A549 (cell line): ENCODE results near the gene EVI5L. TPM values are rescaled to one million over a fixed set of nuclear protein-coding genes. Genes with fewer than 3 reads are reported as not detected.

Experiments
- ATAC-seq, 2 experiments: fragments of 200-7000 bp in 1 of 2; fragments of >200 bp in 1 of 2; cut with Nextera tagmentation in 1 of 2; cut with Tn5 transposase in 1 of 2; 3 replicates each; pipeline versions ENCODE4 v1.8.0 to v1.9.1; 2018 to 2020; ENCODE audit warnings: mild to moderate bottlenecking in 1 of 2, moderate library complexity in 1 of 2
- CTCF ChIA-PET: fragments of 300-600 bp; sonication (Branson Sonifier 250); formaldehyde crosslinking; extraction: SDS; loops from one replicate; lab custom pipeline; 2021; ENCODE audit warnings: antibody characterized with exemption, inconsistent platforms; lab: Yijun Ruan, JAX
- POLR2A ChIA-PET: fragments of 350-600 bp; formaldehyde crosslinking; extraction: SDS; loops from one replicate; lab custom pipeline; 2021; ENCODE audit warnings: antibody characterized with exemption, inconsistent platforms; lab: Yijun Ruan, JAX
- DNase-seq, 2 experiments: peaks; one replicate each; pipeline versions ENCODE4 v3.0.0 to v3.0.0-alpha.2; 2011 to 2016; ENCODE audit warnings: low read depth in 1 of 2, low spot score in 1 of 2
- FAIRE-seq: peaks from 2 replicates; lab custom pipeline; 2011; peaks lifted over from hg19 to GRCh38; lab: Jason Lieb, UNC
- H3K27ac ChIP-seq, 2 experiments: fragments of >200 bp; sonication (Bioruptor Twin); formaldehyde crosslinking; 3 replicates each; pipeline ENCODE4 v1.5.1; 2016 to 2017
- H3K4me1 ChIP-seq: fragments of >200 bp; sonication (Bioruptor Twin); formaldehyde crosslinking; 3 replicates; pipeline ENCODE4 v1.6.1; 2016
- H3K4me2 ChIP-seq: fragments of >200 bp; sonication (Bioruptor Twin); formaldehyde crosslinking; 3 replicates; pipeline ENCODE4 v1.6.1; 2016
- H3K4me3 ChIP-seq: fragments of >200 bp; sonication (Bioruptor Twin); formaldehyde crosslinking; 3 replicates; pipeline ENCODE4 v1.5.1; 2016
- H3K9me3 ChIP-seq: fragments of >200 bp; sonication (Bioruptor Twin); formaldehyde crosslinking; 3 replicates; pipeline ENCODE4 v1.6.1; 2016
- CBX2 ChIP-seq: fragments of 200-600 bp; sonication (generic); IDR thresholded peaks from 2 replicates; pipeline ENCODE4 v1.6.1; 2016; ENCODE audit warnings: low read depth, mild to moderate bottlenecking, borderline replicate concordance
- CHD2 ChIP-seq: fragments of 150-350 bp; IDR thresholded peaks from 2 replicates; pipeline ENCODE4 v1.6.1; 2014; ENCODE audit warnings: low read length; ENCODE audit not compliant: partially characterized antibody
- EHMT2 ChIP-seq: fragments of 200-600 bp; sonication (generic); IDR thresholded peaks from 2 replicates; pipeline ENCODE4 v1.6.1; 2016; ENCODE audit warnings: antibody characterized with exemption, low read depth, mild to moderate bottlenecking, moderate library complexity
- EP300 ChIP-seq, 2 experiments: fragments of >200 bp; sonication (Bioruptor Twin); formaldehyde crosslinking; IDR thresholded peaks; 2 replicates in 1 of 2; 3 replicates in 1 of 2; pipeline ENCODE4 v1.6.1; 2016 to 2017
- ESRRA ChIP-seq: fragments of 150-350 bp; IDR thresholded peaks from 2 replicates; pipeline ENCODE4 v1.6.1; 2014; ENCODE audit warnings: mild to moderate bottlenecking, low read length, borderline replicate concordance
- FOSL2 ChIP-seq, 2 experiments: fragments of 450-650 bp in 1 of 2; fragments of >200 bp in 1 of 2; sonication (Bioruptor Twin) in 1 of 2; formaldehyde crosslinking; IDR thresholded peaks; 2 replicates each; pipeline versions ENCODE4 v1.5.0 to v1.6.1; 2016 to 2020; ENCODE audit warnings: mild to moderate bottlenecking in 1 of 2, moderate library complexity in 1 of 2
- GATA3 ChIP-seq: IDR thresholded peaks from 2 replicates; pipeline ENCODE4 v1.6.1; 2012; ENCODE audit warnings: borderline replicate concordance
- HDAC2 ChIP-seq: fragments of 200-600 bp; sonication (generic); IDR thresholded peaks from 2 replicates; pipeline ENCODE4 v1.6.1; 2016
- HOXB13 ChIP-seq: fragments of 250-450 bp; sonication (Bioruptor Pico); IDR thresholded peaks from 2 replicates; pipeline ENCODE4 v1.5.0; 2020; ENCODE audit warnings: low read depth, mild to moderate bottlenecking, moderate library complexity
- KDM1A ChIP-seq: fragments of 200-600 bp; sonication (generic); IDR thresholded peaks from 2 replicates; pipeline ENCODE4 v1.6.1; 2016; ENCODE audit warnings: low read depth, mild to moderate bottlenecking
- MAZ ChIP-seq: fragments of 150-350 bp; IDR thresholded peaks from 2 replicates; pipeline ENCODE4 v1.6.1; 2014; ENCODE audit warnings: antibody characterized with exemption, low read depth, low read length, borderline replicate concordance
- NPAS2 ChIP-seq: fragments of 250-450 bp; sonication (Bioruptor Pico); IDR thresholded peaks from 2 replicates; pipeline ENCODE4 v1.8.0; 2022; ENCODE audit warnings: mild to moderate bottlenecking, moderate library complexity, borderline replicate concordance
- POLR2A ChIP-seq: IDR thresholded peaks from 2 replicates; pipeline ENCODE4 v1.6.1; 2012; ENCODE audit warnings: mild to moderate bottlenecking, low read length
- RARB ChIP-seq: fragments of 250-450 bp; sonication (Bioruptor Pico); IDR thresholded peaks from 2 replicates; pipeline ENCODE4 v1.8.0; 2021; ENCODE audit warnings: mild to moderate bottlenecking, moderate library complexity
- RCOR1 ChIP-seq: fragments of 150-350 bp; IDR thresholded peaks from 2 replicates; pipeline ENCODE4 v1.6.1; 2014; ENCODE audit warnings: antibody characterized with exemption, low read length, low read depth
- RNF2 ChIP-seq: fragments of 200-600 bp; sonication (generic); IDR thresholded peaks from 2 replicates; pipeline ENCODE4 v1.6.1; 2016; ENCODE audit warnings: low read depth, mild to moderate bottlenecking, antibody characterized with exemption, moderate library complexity, borderline replicate concordance
- SMC3 ChIP-seq: fragments of >200 bp; sonication (Bioruptor Twin); formaldehyde crosslinking; IDR thresholded peaks from 3 replicates; pipeline ENCODE4 v1.6.1; 2018; ENCODE audit warnings: inconsistent platforms
- TFCP2L1 ChIP-seq: fragments of 250-450 bp; sonication (Bioruptor Pico); IDR thresholded peaks from 2 replicates; pipeline ENCODE4 v1.5.0; 2021; ENCODE audit warnings: mild to moderate bottlenecking
- TP53 ChIP-seq: fragments of 250-450 bp; sonication (Bioruptor Pico); IDR thresholded peaks from 2 replicates; pipeline ENCODE4 v1.5.0; 2021; ENCODE audit warnings: mild to moderate bottlenecking, moderate library complexity
- ZNF302 ChIP-seq: fragments of 250-450 bp; sonication (Bioruptor Pico); IDR thresholded peaks from 2 replicates; pipeline ENCODE4 v1.9.0; 2021; ENCODE audit warnings: inconsistent platforms, mild to moderate bottlenecking, moderate library complexity
- ZSCAN20 ChIP-seq: fragments of 250-450 bp; sonication (Bioruptor Pico); IDR thresholded peaks from 2 replicates; pipeline ENCODE4 v1.8.0; 2022; ENCODE audit warnings: mild to moderate bottlenecking, moderate library complexity
- WGBS: methylation state at CpG from one replicate; pipeline ENCODE4 v1.1.6; 2017; ENCODE audit errors: missing lambda C conversion rate; 5-methylcytosine and 5-hydroxymethylcytosine counted together
- polyA plus RNA-seq, 4 experiments: library from polyadenylated mRNA; depleted of rRNA in 3 of 4; stranded (reverse); fragments of >200 nt; fragmentation: RNase III in 1 of 4; extraction: RNeasy Plus Mini Kit Qiagen cat#74134 plus additional on column Dnase treatment in 1 of 4; gene quantifications; 2 replicates in 3 of 4; 3 replicates in 1 of 4; pipeline ENCODE4 v1.2.3, GENCODE V29; 2011 to 2017
- TF ChIP-seq, protein P1 (sequence below): fragments of >200 bp; sonication (Bioruptor Twin); formaldehyde crosslinking; IDR thresholded peaks from 2 replicates; pipeline ENCODE4 v1.6.1; 2016
- TF ChIP-seq, protein P2 (sequence below): fragments of 250-450 bp; sonication (Bioruptor Pico); IDR thresholded peaks from 2 replicates; pipeline ENCODE4 v1.5.0; 2020; ENCODE audit warnings: low read depth, mild to moderate bottlenecking, moderate library complexity
- TF ChIP-seq, protein P3 (sequence below): IDR thresholded peaks from 2 replicates; pipeline ENCODE4 v1.6.1; 2012
- TF ChIP-seq, protein P4 (sequence below): fragments of 250-450 bp; sonication (Bioruptor Pico); IDR thresholded peaks from 2 replicates; pipeline ENCODE4 v1.5.0; 2021; ENCODE audit warnings: mild to moderate bottlenecking, moderate library complexity, borderline replicate concordance
- TF ChIP-seq, protein P5 (sequence below): fragments of 150-350 bp; IDR thresholded peaks from 2 replicates; pipeline ENCODE4 v1.6.1; 2014; ENCODE audit warnings: low read depth, mild to moderate bottlenecking, low read length

EVI5L gene
- polyA plus RNA-seq, 2 of the 4 experiments (the other 2 are of a cell fraction): 1.2 to 1.8 TPM

DNA sequence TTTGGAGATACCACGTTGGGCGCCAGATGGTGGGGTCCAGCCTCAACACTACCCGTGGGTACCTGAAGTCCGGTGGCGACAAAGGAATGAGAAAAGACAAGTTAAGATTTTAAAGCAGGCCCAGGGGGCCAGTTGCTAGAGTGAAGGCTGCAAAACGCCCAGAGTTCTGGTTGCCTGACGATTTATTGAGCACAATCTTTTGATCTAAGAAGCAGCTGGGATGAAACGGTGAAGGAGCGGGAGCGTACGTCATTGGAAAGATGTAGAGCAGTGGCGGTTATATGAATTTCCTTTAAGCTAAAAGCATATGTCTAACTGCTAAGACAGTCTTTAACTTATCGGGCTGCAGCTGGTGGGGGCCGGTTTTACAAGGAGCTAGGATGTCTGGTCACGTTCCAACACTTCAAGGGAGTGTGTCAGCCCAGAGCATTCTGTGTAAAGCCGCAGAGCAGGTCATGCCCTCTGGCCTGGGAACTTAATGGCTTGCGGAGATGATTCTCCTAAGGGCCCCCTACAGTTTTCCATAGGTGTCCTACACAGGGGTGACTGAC is 28.9 kb upstream of the EVI5L start:
- no peaks in the 10 kb centered on the region for H3K4me1 ChIP-seq
- POLR2A ChIA-PET: interaction anchor here (0.6 kb wide), 1 partner anchor 163 kb away, joined by 3 read pairs; no protein-coding TSS in a partner anchor
- no peak overlapping the region for H3K27ac ChIP-seq
- CTCF ChIA-PET: interaction anchor here (1.0 to 5.7 kb wide), 9 partner anchors 10 to 447 kb away, joined by 3 to 60 read pairs (median 4); partner anchors contain the start of gene TRAPPC5
- FAIRE-seq (no peak), ATAC-seq (no peak), DNase-seq (no peak)
- H3K9me3 ChIP-seq: peaks cover 11% of the 10 kb centered on the region
- no peak overlapping the region for H3K4me3 ChIP-seq
- 73% methylated on average over 17 of the region's 17 CpGs for WGBS
- TF ChIP-seq ZSCAN20 (CRISPR knock-in tag) (no peak), KDM1A (no peak), SMC3 (no peak), MAZ (no peak), FOSL2 (IDR thresholded peaks at IDR 0.05) (no peak), FOSL2 (CRISPR knock-in tag; IDR thresholded peaks at IDR 0.05) (no peak)
- TF ChIP-seq, protein P1, sequence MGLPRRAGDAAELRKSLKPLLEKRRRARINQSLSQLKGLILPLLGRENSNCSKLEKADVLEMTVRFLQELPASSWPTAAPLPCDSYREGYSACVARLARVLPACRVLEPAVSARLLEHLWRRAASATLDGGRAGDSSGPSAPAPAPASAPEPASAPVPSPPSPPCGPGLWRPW: no peak
- TF ChIP-seq, all 56 proteins: peak for 0
- H3K4me2 ChIP-seq: no peak overlapping the region

DNA sequence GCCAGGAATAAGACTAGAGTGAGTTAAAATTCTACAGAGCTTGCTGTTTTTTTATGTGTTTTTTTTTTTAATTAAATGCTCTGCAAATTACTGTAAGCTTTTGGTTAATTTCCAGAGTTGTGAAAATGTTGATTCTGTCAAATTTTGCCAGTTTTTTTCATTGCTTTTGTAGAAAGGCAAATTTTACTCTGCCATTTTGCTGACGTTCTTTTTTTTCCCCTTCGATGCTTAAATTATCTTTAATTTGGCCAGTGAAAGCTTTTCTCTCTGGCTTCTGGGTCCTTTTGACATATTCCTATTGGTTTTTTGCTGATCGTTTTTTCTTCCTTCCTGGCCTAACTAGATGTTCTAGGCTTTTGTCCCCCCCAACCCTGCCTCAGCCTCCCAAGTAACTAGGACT is 23.8 kb upstream of the EVI5L start:
- peaks cover 5% of the 10 kb centered on the region for H3K9me3 ChIP-seq
- H3K4me2 ChIP-seq: no peak overlapping the region
- H3K27ac ChIP-seq: no peak overlapping the region
- FAIRE-seq (no peak), ATAC-seq (no peak), DNase-seq (no peak)
- H3K4me1 ChIP-seq: no peaks in the 10 kb centered on the region
- CTCF ChIA-PET: interaction anchor here (0.6 to 0.9 kb wide), 3 partner anchors 26 to 243 kb away, joined by 3 read pairs; no protein-coding TSS in a partner anchor
- POLR2A ChIA-PET: no interaction called here
- no peak for TF ChIP-seq TP53 (CRISPR knock-in tag)
- TF ChIP-seq TFCP2L1 (CRISPR knock-in tag): no peak
- no peak for TF ChIP-seq RARB (CRISPR knock-in tag)
- no peak for TF ChIP-seq ZSCAN20 (CRISPR knock-in tag)
- no peak for TF ChIP-seq CHD2
- no peak for TF ChIP-seq NPAS2 (CRISPR knock-in tag)
- TF ChIP-seq ESRRA: no peak
- TF ChIP-seq RCOR1: no peak
- TF ChIP-seq MAZ: no peak
- 48% methylated on average over 3 of the region's 3 CpGs for WGBS
- no peak overlapping the region for H3K4me3 ChIP-seq

DNA sequence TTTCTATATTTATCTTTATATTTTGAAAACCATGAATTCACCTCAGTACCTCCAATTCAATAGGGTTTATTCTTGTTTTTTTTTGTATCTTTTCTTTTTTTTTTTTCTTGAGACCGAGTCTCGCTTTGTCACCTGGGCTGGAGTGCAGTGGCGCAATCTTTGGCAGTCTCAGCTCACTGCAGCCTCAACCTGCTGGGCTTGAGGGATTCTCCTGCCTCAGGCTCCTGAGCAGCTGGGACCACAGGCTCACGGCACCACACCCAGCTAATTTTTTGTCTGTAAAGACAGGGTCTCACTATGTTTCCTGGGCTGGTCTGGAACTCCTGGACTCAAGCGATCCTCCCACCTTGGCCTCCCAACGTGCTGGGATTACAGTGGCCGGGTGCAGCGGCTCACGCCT is 23.1 kb upstream of the EVI5L start:
- ChIA-PET POLR2A (no interaction called here), CTCF (no interaction called here)
- no peak overlapping the region for H3K27ac ChIP-seq

More for the DNA sequence above, 23.1 kb upstream of the EVI5L start:
- FAIRE-seq: no peak
- DNase-seq: no peak
- Histone ChIP-seq H3K4me1 (no peaks in the 10 kb centered on the region), H3K9me3 (peaks cover 3% of the 10 kb centered on the region; the same call in 1 of the 3 replicates), H3K4me3 (no peak overlapping the region), H3K4me2 (no peak overlapping the region)
- WGBS: 74% methylated on average over 5 of the region's 9 CpGs
- ATAC-seq: no peak
- TF ChIP-seq, protein P2, sequence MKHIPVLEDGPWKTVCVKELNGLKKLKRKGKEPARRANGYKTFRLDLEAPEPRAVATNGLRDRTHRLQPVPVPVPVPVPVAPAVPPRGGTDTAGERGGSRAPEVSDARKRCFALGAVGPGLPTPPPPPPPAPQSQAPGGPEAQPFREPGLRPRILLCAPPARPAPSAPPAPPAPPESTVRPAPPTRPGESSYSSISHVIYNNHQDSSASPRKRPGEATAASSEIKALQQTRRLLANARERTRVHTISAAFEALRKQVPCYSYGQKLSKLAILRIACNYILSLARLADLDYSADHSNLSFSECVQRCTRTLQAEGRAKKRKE (CRISPR knock-in tag): no peak
- TF ChIP-seq HOXB13 (CRISPR knock-in tag) (no peak), ZNF302 (CRISPR knock-in tag) (no peak), RNF2 (no peak), POLR2A (no peak), GATA3 (no peak), EHMT2 (no peak), HDAC2 (no peak), CBX2 (no peak), RARB (CRISPR knock-in tag) (no peak), EP300 (IDR thresholded peaks at IDR 0.05) (no peak), NPAS2 (CRISPR knock-in tag) (no peak), KDM1A (no peak), CHD2 (no peak)
- TF ChIP-seq, protein P3, sequence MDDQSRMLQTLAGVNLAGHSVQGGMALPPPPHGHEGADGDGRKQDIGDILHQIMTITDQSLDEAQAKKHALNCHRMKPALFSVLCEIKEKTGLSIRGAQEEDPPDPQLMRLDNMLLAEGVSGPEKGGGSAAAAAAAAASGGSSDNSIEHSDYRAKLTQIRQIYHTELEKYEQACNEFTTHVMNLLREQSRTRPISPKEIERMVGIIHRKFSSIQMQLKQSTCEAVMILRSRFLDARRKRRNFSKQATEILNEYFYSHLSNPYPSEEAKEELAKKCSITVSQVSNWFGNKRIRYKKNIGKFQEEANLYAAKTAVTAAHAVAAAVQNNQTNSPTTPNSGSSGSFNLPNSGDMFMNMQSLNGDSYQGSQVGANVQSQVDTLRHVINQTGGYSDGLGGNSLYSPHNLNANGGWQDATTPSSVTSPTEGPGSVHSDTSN: no peak
- TF ChIP-seq, protein P4, sequence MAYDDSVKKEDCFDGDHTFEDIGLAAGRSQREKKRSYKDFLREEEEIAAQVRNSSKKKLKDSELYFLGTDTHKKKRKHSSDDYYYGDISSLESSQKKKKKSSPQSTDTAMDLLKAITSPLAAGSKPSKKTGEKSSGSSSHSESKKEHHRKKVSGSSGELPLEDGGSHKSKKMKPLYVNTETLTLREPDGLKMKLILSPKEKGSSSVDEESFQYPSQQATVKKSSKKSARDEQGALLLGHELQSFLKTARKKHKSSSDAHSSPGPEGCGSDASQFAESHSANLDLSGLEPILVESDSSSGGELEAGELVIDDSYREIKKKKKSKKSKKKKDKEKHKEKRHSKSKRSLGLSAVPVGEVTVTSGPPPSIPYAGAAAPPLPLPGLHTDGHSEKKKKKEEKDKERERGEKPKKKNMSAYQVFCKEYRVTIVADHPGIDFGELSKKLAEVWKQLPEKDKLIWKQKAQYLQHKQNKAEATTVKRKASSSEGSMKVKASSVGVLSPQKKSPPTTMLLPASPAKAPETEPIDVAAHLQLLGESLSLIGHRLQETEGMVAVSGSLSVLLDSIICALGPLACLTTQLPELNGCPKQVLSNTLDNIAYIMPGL (CRISPR knock-in tag): no peak
- TF ChIP-seq, protein P5, sequence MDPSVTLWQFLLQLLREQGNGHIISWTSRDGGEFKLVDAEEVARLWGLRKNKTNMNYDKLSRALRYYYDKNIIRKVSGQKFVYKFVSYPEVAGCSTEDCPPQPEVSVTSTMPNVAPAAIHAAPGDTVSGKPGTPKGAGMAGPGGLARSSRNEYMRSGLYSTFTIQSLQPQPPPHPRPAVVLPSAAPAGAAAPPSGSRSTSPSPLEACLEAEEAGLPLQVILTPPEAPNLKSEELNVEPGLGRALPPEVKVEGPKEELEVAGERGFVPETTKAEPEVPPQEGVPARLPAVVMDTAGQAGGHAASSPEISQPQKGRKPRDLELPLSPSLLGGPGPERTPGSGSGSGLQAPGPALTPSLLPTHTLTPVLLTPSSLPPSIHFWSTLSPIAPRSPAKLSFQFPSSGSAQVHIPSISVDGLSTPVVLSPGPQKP: no peak
